SU-DHL-6 (cell line): ENCODE measurements around the gene STK39.

Experiments
- H2AFZ ChIP-seq: fragments of 200-600 bp; sonication (generic); 2 replicates; pipeline ENCODE4 v1.6.1; 2014; ENCODE audit warnings: low read depth, mild to moderate bottlenecking, moderate library complexity, mixed read lengths, antibody characterized with exemption, low read length; ENCODE audit not compliant: severe bottlenecking
- H3F3A ChIP-seq: fragments of 200-600 bp; shearing (Covaris generic); 2 replicates; pipeline ENCODE4 v1.6.0; 2016; ENCODE audit warnings: antibody characterized with exemption, mild to moderate bottlenecking; ENCODE audit not compliant: insufficient read depth
- H3K27ac ChIP-seq: fragments of 200-600 bp; sonication (generic); 2 replicates; pipeline ENCODE4 v1.5.1; 2016; ENCODE audit warnings: low read depth, mild to moderate bottlenecking, low read length, moderate library complexity, mixed read lengths
- H3K27me3 ChIP-seq: fragments of 200-600 bp; sonication (generic), shearing (Covaris generic); 2 replicates; pipeline ENCODE4 v1.6.0; 2014; ENCODE audit warnings: mild to moderate bottlenecking, low read length
- H3K36me3 ChIP-seq: fragments of 200-600 bp; sonication (generic); 2 replicates; pipeline ENCODE4 v1.6.1; 2014; ENCODE audit warnings: mild to moderate bottlenecking, low read length, mixed read lengths
- H3K4me2 ChIP-seq: fragments of 300-600, 200-600 bp; shearing (Covaris generic), sonication (generic); 2 replicates; pipeline ENCODE4 v1.6.0; 2014; ENCODE audit warnings: low read length, low read depth, mild to moderate bottlenecking; ENCODE audit not compliant: poor library complexity, severe bottlenecking
- H3K4me3 ChIP-seq: fragments of 200-600 bp; sonication (generic); 2 replicates; pipeline ENCODE4 v1.5.1; 2014; ENCODE audit warnings: antibody characterized with exemption, low read length, mild to moderate bottlenecking, mixed read lengths; ENCODE audit not compliant: insufficient read depth, poor library complexity, severe bottlenecking
- H3K79me2 ChIP-seq: fragments of 200-600 bp; sonication (generic); 2 replicates; pipeline ENCODE4 v1.6.1; 2014; ENCODE audit warnings: mild to moderate bottlenecking, low read length, moderate library complexity; ENCODE audit not compliant: insufficient read depth
- H3K9ac ChIP-seq: fragments of 200-600 bp; sonication (generic); 2 replicates; pipeline ENCODE4 v1.7.0; 2014; ENCODE audit warnings: mild to moderate bottlenecking, low read length
- H3K9me2 ChIP-seq: fragments of 200-600 bp; sonication (generic); replicated peaks from 2 replicates; pipeline ENCODE4 v1.6.1; 2014; ENCODE audit warnings: low read length; ENCODE audit not compliant: insufficient read depth
- H3K9me3 ChIP-seq: fragments of 200-600 bp; sonication (generic); 2 replicates; pipeline ENCODE4 v1.6.1; 2014; ENCODE audit warnings: low read length, mixed read lengths; ENCODE audit not compliant: insufficient read depth
- H4K20me1 ChIP-seq: fragments of 200-600 bp; sonication (generic); 2 replicates; pipeline ENCODE4 v1.6.1; 2014; ENCODE audit warnings: low read depth, mild to moderate bottlenecking, antibody characterized with exemption, low read length, moderate library complexity, mixed read lengths
- EZH2phosphoT487 ChIP-seq: fragments of 200-600 bp; sonication (generic), shearing (Covaris generic); conservative IDR thresholded peaks from 2 replicates; pipeline ENCODE4 v1.6.1; 2018; ENCODE audit warnings: mild to moderate bottlenecking, antibody characterized with exemption, low read length, moderate library complexity, mixed read lengths
- TF ChIP-seq, protein P1 (sequence below): fragments of 200-600 bp; sonication (generic); IDR thresholded peaks from one replicate; pipeline ENCODE4 v1.5.1; 2017; ENCODE audit warnings: antibody characterized with exemption, mild to moderate bottlenecking, low read length, moderate library complexity; ENCODE audit not compliant: insufficient read depth, poor library complexity, severe bottlenecking

STK39 gene

GRCh38 chr2:167944825-167945659, 302.4 kb downstream of the STK39 start:
- H3F3A ChIP-seq: no peaks in the 10 kb centered on the region
- no peak overlapping the region for H3K4me3 ChIP-seq
- no peak overlapping the region for H3K27ac ChIP-seq
- no peaks in the 10 kb centered on the region for H3K36me3 ChIP-seq
- no peaks in the 10 kb centered on the region for H3K79me2 ChIP-seq
- H3K9me3 ChIP-seq: no peaks in the 10 kb centered on the region
- no peaks in the 10 kb centered on the region for H3K27me3 ChIP-seq
- no peaks in the 10 kb centered on the region for H3K9me2 ChIP-seq
- no peak for TF ChIP-seq EZH2phosphoT487
- TF ChIP-seq, protein P1, sequence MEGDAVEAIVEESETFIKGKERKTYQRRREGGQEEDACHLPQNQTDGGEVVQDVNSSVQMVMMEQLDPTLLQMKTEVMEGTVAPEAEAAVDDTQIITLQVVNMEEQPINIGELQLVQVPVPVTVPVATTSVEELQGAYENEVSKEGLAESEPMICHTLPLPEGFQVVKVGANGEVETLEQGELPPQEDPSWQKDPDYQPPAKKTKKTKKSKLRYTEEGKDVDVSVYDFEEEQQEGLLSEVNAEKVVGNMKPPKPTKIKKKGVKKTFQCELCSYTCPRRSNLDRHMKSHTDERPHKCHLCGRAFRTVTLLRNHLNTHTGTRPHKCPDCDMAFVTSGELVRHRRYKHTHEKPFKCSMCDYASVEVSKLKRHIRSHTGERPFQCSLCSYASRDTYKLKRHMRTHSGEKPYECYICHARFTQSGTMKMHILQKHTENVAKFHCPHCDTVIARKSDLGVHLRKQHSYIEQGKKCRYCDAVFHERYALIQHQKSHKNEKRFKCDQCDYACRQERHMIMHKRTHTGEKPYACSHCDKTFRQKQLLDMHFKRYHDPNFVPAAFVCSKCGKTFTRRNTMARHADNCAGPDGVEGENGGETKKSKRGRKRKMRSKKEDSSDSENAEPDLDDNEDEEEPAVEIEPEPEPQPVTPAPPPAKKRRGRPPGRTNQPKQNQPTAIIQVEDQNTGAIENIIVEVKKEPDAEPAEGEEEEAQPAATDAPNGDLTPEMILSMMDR: no peak
- H2AFZ ChIP-seq: no peak overlapping the region
- H4K20me1 ChIP-seq: no peaks in the 10 kb centered on the region
- no peak overlapping the region for H3K4me2 ChIP-seq
- no peak overlapping the region for H3K9ac ChIP-seq

DNA sequence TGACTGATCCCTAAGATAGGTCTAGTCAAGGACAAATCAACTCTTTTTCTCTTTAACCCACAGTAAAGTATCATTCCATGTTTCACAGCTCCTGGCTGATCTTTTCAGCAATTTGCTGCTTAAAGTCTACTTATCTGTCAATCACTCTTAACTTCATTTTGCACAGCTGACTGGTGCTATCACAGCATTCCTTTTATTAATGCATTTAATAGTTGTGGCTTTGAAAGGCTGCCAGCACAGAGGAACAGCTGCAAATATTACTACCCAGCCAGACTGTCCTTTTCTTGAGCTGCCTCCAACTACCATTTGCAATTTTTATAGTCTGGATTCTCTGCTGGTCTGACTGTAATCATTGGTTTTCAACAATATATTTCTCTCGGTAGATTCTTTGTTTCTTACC, 303.5 kb downstream of the STK39 start:
- Histone ChIP-seq H3K4me2 (no peak overlapping the region), H3K4me3 (no peak overlapping the region), H3K9me2 (no peaks in the 10 kb centered on the region), H3F3A (no peaks in the 10 kb centered on the region), H3K9me3 (no peaks in the 10 kb centered on the region), H3K36me3 (no peaks in the 10 kb centered on the region), H3K27me3 (no peaks in the 10 kb centered on the region), H3K27ac (no peak overlapping the region), H4K20me1 (no peaks in the 10 kb centered on the region), H3K79me2 (no peaks in the 10 kb centered on the region), H3K9ac (no peak overlapping the region), H2AFZ (no peak overlapping the region)
- no peak for TF ChIP-seq EZH2phosphoT487
- TF ChIP-seq, protein P1: no peak

DNA sequence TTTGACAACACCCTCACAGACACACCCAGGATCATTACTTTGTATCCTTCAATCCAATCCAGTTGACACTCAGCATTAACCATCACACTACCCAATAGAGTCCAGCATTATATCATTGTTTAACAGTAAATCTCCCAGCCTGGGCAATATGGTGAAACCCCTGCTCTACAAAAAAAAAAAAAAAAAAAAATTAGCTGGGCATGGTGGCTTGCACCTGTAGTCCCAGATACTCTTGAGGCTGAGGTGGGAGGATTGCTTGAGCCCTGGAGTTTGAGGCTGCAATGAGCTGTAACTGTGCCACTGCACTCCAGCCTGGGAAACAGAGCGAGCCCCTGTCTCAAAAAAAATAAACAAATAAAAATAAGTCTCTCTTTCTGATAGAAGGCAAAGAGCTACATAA, 304.0 kb downstream of the STK39 start:
- no peak overlapping the region for H3K27ac ChIP-seq
- no peaks in the 10 kb centered on the region for H3K36me3 ChIP-seq
- no peaks in the 10 kb centered on the region for H3K9me3 ChIP-seq
- no peaks in the 10 kb centered on the region for H4K20me1 ChIP-seq
- no peak overlapping the region for H2AFZ ChIP-seq
- H3F3A ChIP-seq: no peaks in the 10 kb centered on the region
- H3K4me3 ChIP-seq: no peak overlapping the region
- no peaks in the 10 kb centered on the region for H3K9me2 ChIP-seq
- no peaks in the 10 kb centered on the region for H3K79me2 ChIP-seq
- H3K9ac ChIP-seq: no peak overlapping the region
- TF ChIP-seq, protein P1: no peak
- TF ChIP-seq EZH2phosphoT487: no peak
- H3K4me2 ChIP-seq: no peak overlapping the region
- H3K27me3 ChIP-seq: no peaks in the 10 kb centered on the region
